GM10266 (cell line): ENCODE data around the gene TOX3.

ENCODE experiments used
- DNase-seq: peaks from one replicate; pipeline ENCODE4 v3.0.0; 2012; ENCODE audit errors: extremely low spot score
- TF ChIP-seq, protein P1 (sequence below): IDR thresholded peaks from 2 replicates; pipeline ENCODE4 v1.5.1; 2012; ENCODE audit warnings: mild to moderate bottlenecking, low read depth; ENCODE audit not compliant: control insufficient read depth, insufficient read depth; ENCODE audit errors: missing control alignments

Gene TOX3

DNA sequence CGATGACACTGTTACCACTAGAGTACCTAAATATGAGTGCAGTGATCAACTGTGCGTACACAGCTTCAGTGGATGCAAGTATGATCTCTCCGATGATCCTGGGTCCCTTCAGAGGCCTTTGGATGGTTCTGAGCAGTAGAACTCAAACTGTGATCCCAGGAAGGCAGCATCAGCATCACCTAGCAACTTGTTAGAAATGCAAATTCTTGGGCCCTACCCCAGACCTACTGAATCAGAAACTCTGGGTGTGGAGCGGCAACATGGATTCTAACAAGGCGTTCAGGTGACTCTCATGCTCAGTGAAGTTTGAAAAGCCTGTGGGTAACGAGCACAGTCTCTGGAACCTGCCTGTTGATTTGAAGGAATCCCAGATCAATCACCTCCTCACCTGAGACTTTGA is 25.4 kb downstream of the TOX3 start:
- DNase-seq, result no peak
- TF ChIP-seq, protein P1, sequence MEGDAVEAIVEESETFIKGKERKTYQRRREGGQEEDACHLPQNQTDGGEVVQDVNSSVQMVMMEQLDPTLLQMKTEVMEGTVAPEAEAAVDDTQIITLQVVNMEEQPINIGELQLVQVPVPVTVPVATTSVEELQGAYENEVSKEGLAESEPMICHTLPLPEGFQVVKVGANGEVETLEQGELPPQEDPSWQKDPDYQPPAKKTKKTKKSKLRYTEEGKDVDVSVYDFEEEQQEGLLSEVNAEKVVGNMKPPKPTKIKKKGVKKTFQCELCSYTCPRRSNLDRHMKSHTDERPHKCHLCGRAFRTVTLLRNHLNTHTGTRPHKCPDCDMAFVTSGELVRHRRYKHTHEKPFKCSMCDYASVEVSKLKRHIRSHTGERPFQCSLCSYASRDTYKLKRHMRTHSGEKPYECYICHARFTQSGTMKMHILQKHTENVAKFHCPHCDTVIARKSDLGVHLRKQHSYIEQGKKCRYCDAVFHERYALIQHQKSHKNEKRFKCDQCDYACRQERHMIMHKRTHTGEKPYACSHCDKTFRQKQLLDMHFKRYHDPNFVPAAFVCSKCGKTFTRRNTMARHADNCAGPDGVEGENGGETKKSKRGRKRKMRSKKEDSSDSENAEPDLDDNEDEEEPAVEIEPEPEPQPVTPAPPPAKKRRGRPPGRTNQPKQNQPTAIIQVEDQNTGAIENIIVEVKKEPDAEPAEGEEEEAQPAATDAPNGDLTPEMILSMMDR, result no peak

DNA sequence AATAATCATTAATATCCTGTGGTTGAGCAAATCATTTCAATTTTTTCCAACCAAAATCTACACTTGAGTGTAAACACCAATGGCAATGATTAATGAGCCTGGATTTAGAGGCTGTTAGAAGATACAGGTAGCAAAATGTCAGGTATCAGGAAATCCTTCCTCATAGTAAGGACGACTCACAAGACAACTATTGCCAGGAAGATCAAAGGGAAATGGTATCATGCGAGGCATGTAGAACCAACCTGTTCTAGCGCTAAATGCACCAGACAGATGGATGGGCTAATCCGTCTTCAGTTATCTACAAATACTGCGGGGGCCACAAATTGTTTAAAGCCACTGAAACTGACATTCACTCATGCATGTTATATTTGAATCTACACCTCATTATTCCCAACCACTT is 28.1 kb downstream of the TOX3 start:
- no peak for DNase-seq
- TF ChIP-seq, protein P1, result no peak

DNA sequence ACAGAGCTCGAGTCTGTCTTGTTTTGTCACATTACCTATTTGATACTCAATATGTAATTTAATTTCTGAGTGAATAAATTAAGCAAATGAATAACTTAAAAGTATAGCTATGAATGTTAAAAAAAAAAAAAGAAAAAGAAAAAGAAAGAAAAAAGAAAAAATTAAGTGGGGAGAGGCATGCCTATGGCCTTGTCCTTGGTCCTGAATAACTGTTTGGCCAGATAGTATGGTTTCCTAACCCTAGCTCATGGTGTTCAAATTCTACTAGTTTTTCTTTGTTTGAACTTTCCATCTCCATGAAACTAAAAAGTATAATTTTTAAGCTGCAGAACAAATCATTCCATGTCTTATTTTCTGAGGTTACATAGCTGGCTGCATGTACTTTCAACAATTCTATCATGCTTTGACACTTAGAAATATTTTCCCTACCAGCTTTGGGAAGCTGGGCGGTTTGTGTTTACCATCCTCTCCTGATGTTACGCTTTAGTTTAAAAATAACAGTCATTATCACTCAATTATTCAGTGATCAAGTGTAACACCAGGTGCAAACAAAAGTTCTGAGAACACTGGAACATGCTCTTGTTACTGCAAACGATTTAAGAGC is 31.8 kb downstream of the TOX3 start:
- TF ChIP-seq, protein P1, result no peak
- no peak for DNase-seq

DNA sequence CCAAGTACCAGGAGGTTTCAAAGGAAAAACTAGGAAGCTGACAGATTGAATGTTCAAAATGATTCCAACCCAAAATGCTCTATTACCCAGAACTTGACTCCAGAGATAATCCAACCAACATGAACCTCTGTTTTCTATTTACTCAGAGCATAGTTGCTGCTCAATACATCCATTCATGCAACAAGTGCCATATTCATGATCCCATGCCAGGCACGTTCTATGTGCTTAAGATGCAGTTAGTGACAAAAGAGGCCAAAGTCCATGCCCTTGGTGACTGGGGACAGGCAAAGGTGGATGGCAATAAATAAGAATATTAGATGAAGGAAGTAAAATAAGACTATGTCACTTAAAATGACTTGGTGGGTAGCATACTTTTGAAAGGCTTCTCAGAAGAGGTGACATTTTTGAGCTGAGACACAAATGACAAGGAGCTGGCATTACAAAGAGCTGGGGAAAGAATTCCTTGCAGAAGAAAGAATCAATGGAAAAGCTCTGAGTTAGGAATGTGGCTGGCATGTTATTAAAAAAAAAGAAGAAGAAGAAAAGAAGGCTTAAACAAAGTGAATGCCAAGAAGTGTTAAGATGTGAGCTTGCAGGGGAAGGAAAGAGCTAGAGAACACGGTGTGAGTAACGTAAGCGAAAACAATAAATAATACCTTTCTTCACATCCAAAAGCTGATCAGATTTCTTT is 34.5 kb downstream of the TOX3 start:
- TF ChIP-seq, protein P1, result no peak
- DNase-seq, result no peak

DNA sequence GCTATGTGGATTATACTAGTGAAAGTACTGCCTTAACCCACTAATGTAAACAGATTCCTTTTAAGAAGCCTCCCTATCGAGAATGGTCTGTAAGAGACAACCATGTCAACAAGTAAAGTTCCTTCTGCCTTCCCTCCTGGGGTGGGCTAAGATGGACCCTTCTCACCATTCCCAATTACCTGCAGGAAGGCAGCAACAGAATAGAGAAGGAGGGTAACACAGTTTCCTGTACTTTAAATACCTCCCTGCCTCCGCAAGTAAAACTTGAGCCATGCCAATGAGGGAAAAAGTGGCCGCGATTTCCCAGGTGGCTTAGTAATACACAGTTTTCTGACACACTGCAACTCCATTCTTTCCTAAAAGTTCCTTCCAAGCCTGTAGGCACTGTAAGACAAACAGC is 45.2 kb downstream of the TOX3 start:
- no peak for DNase-seq
- TF ChIP-seq, protein P1, result no peak

DNA sequence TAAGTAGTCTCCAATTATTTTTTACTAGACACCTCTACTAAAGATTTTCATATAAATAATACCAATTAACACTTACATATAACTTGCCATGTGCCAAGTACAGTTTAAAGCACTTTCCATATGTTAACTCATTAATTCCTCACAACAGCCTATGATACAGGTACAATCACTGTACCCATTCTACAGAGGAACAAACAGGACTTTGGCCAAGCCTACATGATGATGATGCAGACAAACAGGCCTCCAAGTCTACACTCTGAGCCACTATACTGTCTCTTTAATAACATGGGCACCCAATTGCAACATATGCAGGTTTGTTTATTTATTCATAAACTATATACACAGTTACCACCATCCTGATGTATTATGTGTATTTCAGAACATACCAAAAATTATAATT is 46.0 kb downstream of the TOX3 start:
- no peak for DNase-seq
- TF ChIP-seq, protein P1, result no peak

DNA sequence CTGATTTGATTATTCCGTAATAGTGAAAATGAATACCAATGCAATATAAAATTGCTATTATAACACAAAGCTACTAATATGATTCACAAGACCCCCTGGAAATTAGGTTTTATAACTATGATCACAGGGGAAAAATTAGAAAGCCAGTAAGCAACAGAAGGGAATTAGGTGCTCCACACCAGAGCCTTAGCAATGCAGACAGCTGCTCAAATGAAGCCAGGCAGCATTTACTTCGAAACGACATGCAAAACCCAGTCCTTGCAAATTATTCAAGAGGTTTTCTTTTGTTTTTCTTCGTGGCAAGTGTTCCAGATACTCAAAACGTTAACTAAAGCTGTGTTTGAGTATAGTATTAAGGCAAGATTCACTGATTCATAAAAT is 47.9 kb downstream of the TOX3 start:
- TF ChIP-seq, protein P1, result no peak
- no peak for DNase-seq
